GM12874 (cell line): ENCODE results near the gene PHF13.

Source experiments
- TF ChIP-seq, protein P1 (sequence below): IDR thresholded peaks from 2 replicates; pipeline ENCODE4 v1.5.1; 2011; ENCODE audit warnings: low read depth, mild to moderate bottlenecking, control low read depth, low read length, moderate library complexity; ENCODE audit not compliant: insufficient read depth

The PHF13 gene

DNA sequence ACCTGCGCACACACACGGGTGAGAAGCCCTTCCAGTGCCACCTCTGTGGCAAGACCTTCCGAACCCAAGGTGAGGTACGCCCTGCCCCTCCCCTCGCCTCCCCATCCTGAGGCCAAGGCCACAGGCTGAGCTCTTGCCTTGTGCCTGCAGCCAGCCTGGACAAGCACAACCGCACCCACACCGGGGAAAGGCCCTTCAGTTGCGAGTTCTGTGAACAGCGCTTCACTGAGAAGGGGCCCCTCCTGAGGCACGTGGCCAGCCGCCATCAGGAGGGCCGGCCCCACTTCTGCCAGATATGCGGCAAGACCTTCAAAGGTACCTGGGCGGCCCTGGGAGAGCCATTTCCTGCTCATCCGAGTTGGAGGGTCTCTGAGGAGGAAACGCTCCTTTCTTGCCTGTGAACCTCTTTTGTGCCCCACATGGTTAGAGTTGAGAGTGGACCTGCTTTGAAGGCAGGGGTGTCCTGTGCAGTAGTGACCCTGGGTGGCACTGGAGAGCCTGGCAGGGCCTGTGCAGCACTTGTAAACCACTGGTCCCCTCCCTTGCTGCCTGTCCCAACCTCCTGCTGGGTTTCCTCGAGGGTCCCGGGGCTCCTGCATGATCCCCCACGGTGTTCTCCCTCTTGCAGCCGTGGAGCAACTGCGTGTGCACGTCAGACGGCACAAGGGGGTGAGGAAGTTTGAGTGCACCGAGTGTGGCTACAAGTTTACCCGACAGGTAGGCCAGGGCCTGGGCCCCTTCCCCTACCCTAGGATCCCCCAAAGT, 25.2 kb upstream of the PHF13 start:
- TF ChIP-seq, protein P1, sequence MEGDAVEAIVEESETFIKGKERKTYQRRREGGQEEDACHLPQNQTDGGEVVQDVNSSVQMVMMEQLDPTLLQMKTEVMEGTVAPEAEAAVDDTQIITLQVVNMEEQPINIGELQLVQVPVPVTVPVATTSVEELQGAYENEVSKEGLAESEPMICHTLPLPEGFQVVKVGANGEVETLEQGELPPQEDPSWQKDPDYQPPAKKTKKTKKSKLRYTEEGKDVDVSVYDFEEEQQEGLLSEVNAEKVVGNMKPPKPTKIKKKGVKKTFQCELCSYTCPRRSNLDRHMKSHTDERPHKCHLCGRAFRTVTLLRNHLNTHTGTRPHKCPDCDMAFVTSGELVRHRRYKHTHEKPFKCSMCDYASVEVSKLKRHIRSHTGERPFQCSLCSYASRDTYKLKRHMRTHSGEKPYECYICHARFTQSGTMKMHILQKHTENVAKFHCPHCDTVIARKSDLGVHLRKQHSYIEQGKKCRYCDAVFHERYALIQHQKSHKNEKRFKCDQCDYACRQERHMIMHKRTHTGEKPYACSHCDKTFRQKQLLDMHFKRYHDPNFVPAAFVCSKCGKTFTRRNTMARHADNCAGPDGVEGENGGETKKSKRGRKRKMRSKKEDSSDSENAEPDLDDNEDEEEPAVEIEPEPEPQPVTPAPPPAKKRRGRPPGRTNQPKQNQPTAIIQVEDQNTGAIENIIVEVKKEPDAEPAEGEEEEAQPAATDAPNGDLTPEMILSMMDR: no peak

DNA sequence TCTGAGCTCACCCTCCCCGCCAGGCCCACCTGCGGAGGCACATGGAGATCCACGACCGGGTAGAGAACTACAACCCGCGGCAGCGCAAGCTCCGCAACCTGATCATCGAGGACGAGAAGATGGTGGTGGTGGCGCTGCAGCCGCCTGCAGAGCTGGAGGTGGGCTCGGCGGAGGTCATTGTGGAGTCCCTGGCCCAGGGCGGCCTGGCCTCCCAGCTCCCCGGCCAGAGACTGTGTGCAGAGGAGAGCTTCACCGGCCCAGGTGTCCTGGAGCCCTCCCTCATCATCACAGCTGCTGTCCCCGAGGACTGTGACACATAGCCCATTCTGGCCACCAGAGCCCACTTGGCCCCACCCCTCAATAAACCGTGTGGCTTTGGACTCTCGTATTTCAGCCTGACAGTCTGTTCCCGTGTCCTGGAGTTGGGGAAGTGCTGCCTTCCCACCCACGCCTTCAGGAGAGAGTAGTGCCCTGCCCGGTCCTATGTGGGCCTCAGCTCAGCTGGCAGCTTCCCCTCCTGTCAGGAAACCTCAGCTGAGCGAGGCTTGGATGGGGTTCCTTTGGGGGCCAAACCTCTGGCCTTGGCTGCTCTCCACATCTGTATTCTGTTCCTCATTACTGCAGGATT, 24.5 kb upstream of the PHF13 start:
- TF ChIP-seq, protein P1: no peak

DNA sequence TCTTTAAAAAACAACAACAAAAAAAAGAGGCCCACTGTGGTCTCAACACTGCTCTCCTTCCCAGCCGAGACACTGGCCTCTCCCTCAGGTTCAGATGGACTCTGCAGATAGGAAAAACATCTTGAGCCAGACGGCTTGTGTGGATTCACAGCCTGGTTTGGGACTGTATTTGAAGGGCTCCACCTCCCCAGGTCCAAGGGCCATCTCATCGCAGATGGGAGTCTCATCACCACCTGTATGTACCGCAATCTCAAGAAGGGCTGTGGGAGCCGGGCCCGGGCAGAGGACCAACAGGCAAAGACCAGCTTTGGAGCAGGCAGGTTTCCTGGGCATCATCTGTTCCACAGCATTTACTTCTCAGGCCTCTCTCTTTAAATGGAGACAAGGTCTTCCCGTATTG, 23.5 kb upstream of the PHF13 start:
- TF ChIP-seq, protein P1: no peak

DNA sequence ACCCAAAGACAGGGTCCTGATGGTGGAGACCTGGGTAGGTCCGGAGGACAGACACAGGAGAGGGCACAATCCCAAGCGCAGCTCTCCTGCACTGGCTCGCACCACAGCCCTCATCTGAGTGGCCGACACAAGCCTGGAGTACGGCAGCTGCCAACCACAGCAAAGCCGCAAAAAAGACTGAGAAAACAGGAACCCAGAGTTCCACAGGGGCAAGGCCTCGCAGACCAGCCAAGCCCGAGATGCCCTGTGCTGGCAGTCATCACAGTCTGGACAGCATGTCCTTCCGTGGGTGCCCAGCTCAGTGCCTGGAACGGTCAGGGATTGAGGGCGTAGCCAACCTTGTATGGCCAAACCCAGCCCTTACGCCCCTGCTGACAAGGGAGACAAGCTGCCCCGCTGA, 22.3 kb upstream of the PHF13 start:
- TF ChIP-seq, protein P1: no peak

DNA sequence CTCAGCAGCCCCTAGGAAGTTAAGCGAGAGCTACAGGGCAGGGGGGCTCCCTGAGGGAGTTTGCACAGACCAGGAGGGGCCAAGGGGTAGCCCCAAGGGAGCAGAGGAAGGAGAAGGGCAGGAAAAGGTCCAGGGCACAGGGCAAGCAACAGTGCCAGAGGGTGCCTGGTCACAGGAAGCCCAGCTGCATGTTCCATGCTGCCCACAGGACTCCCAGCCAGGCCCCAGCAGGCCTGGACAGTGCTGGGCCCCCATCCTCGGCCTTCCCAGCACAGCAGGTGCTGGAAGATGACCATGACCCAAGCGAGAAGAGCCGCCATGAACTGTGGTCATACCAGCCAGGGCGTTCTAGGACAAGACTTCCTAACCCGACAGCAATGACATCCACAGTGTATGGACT, 21.9 kb upstream of the PHF13 start:
- TF ChIP-seq, protein P1: no peak

DNA sequence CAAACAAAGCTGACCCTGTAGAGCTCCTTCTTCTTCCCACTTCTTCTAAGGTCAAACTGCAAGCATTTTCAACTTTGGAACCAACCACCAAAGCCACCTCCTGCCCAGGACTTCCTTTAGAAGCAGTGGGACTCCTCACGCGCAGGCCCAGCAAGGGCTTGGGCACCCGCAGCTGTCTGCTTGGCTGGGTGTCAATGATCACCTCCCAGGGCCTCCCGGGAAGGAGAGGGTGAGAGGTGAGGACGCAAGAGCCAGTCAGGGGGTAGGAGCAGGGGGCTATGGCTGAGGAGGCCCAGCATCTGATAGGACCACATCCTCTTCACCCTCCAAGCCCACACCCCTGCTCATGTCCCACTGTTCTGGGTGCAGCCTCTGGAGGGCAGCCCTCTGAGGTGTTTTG, 21.1 kb upstream of the PHF13 start:
- TF ChIP-seq, protein P1: no peak

DNA sequence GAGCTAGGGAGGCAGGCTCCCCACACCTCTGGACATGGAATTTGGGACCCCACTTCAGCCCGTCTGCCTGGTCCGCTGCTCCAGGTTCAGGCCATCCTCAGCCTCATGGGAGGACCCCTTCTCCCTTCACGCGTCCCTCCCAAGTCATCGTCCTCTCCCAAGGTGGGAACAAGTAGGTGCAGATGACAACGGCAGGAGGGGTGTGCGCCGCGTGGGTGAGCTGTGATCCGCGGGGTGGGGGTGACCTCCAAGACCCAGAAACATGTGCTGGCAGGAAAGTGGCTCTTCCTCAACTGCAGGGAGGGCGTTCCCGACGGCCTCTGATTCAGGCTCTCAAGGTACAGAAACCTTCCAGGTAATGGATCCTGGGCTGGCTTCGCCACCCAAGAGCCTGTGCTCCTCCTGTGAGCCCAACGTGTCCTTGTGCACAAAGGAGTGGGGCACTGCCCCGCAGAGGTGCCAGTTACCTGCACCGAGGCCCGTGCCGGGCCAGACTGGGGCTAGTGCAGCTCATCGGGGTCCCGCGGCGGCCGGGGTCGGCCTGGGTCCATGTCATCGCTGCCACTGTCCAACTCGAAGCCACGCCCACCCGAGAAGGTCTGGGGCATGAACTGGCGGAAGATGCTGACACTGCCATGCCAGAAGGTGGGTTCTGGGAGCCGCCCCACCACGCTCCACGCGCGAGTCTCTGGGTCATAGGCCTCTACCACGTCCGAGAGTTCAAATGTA, 20.5 kb upstream of the PHF13 start:
- TF ChIP-seq, protein P1: no peak
